Heart left ventricle (tissue), 13 donors: Measurements from ENCODE around the gene IRF2.

Experiments used
- CTCF ChIP-seq, 12 donors: fragments of 200-600 bp; sonication (generic) in 4 of 12; IDR thresholded peaks; one replicate each; pipeline versions ENCODE4 v1.5.0 to v1.8.0; 2018 to 2022; ENCODE audit warnings: antibody characterized with exemption in 12 of 12, mild to moderate bottlenecking in 5 of 12
- POLR2A ChIP-seq, 2 donors: fragments of 450-650 bp; IDR thresholded peaks; one replicate each; pipeline ENCODE4 v1.6.1; 2017; ENCODE audit warnings: antibody characterized with exemption in 2 of 2, mild to moderate bottlenecking in 2 of 2, moderate library complexity in 2 of 2
- donor health status: ischemic (EF 13 %, LVEDD 7.1; RV severe dilation, severe dysfunction).
- donor health status: DM: no; HTN: yes; CAD: no.
- donor health status: DM: no; HTN: no; CAD: no.
- donor health status: ischemic (EF 25% LVEDD 6.9; RV normal size, moderate dysfunction).
- donor health status: ischemic (EF 25% LVEDD 5.7; RV mildly dilated, moderate dysfunction).
- donor health status: ischemic (EF 35%, LVEDD 5.7; RV mildly dilated, moderate dysfunction).
- donor health status: nonischemic (EF 11% LVEDD 7.7; RV severe dilation, severe dysfunction).
- donor health status: DM: yes; HTN: yes; CAD: no.
- donor health status: PGD.
- donor health status: ischemic (EF 29% LVEDD 5.4; RV normal size, mild dysfunction).
- donor health status: nonischemic (EF 23%, LVEDD 6.1; RV moderate dilation, normal function).

- TF ChIP-seq POLR2A (IDR thresholded peaks at IDR 0.05) (no peak), CTCF (IDR thresholded peaks at IDR 0.05) (no peak)
These were observed 39.4 kb upstream of the IRF2 start for GRCh38 chr4:184513802-184514120.
